Subcutaneous adipose tissue (tissue), 4 donors: ENCODE data around the gene FCHSD2. TPM values are rescaled to one million over a fixed set of nuclear protein-coding genes. Genes with fewer than 3 reads are reported as not detected.

ENCODE experiments used
- CTCF ChIP-seq: fragments of 450-650 bp; IDR thresholded peaks from one replicate; pipeline ENCODE4 v1.5.1; 2016; ENCODE audit warnings: low read depth, mild to moderate bottlenecking, control low read depth, antibody characterized with exemption, moderate library complexity
- total RNA-seq, 4 donors: library from RNA; depleted of rRNA; stranded (reverse); fragments of >200 nt; gene quantifications; one replicate each; pipeline ENCODE4 v1.1.0, GENCODE V29; 2016

The FCHSD2 gene
- 10 to 100 TPM; 26.2 to 34.7 (median 30.0) TPM for total RNA-seq

GRCh38 chr11:73142128-73142377 is at the start of gene FCHSD2:
TSS of gene FCHSD2 (minus strand) at chr11:73142318. CDS start at chr11:73141877, 441 bp downstream.
- TF ChIP-seq CTCF, result no peak

- TF ChIP-seq CTCF, result no peak
These were observed 49.0 kb upstream of the FCHSD2 start for GRCh38 chr11:73191151-73191550.

- TF ChIP-seq CTCF, result no peak
These were observed 48.4 kb upstream of the FCHSD2 start for GRCh38 chr11:73190557-73190885.

- TF ChIP-seq CTCF, result no peak
These were observed 47.8 kb upstream of the FCHSD2 start for GRCh38 chr11:73189723-73190556.

GRCh38 chr11:73189315-73189714 is 47.2 kb upstream of the FCHSD2 start:
- no peak for TF ChIP-seq CTCF

- no peak for TF ChIP-seq CTCF
These were observed 46.2 kb upstream of the FCHSD2 start for GRCh38 chr11:73188301-73188700.

- no peak for TF ChIP-seq CTCF
These were observed 45.7 kb upstream of the FCHSD2 start for GRCh38 chr11:73187854-73188253.
